Thyroid gland (tissue), 4 donors: ENCODE measurements around the gene ACTL8. TPM values are rescaled to one million over a fixed set of nuclear protein-coding genes. Genes with fewer than 3 reads are reported as not detected.

ENCODE experiments used
- DNase-seq, 2 donors: peaks; one replicate each; pipeline ENCODE4 v3.0.0-alpha.2; 2019
- H3K27ac ChIP-seq, 3 donors: fragments of 200-600 bp; sonication (generic); 1 replicate in 2 of 3; 2 replicates in 1 of 3; pipeline ENCODE4 v1.5.1; 2016 to 2019; ENCODE audit warnings: mild to moderate bottlenecking in 1 of 3, moderate library complexity in 1 of 3
- H3K27me3 ChIP-seq: fragments of 200-600 bp; sonication (generic); one replicate; pipeline ENCODE4 v1.5.1; 2019
- H3K36me3 ChIP-seq, 2 donors: fragments of 200-600 bp; sonication (generic); one replicate each; pipeline ENCODE4 v1.5.1; 2016 to 2019
- H3K4me1 ChIP-seq, 2 donors: fragments of 200-600 bp; sonication (generic); one replicate each; pipeline ENCODE4 v1.5.1; 2017 to 2019
- H3K4me3 ChIP-seq, 3 donors: fragments of 200-600 bp; sonication (generic); replicated peaks in 1 of 3; 1 replicate in 2 of 3; 2 replicates in 1 of 3; pipeline ENCODE4 v1.5.1; 2016; ENCODE audit warnings: mild to moderate bottlenecking in 1 of 3
- H3K9me3 ChIP-seq: fragments of 200-600 bp; sonication (generic); one replicate; pipeline ENCODE4 v1.5.1; 2017
- CTCF ChIP-seq, 6 experiments: fragments of 200-600 bp in 3 of 6; fragments of 450-650 bp in 3 of 6; sonication (generic) in 3 of 6; IDR thresholded peaks; one replicate each; pipeline ENCODE4 v1.5.1; 2016 to 2019; ENCODE audit warnings: antibody characterized with exemption in 6 of 6, mild to moderate bottlenecking in 2 of 6, inconsistent platforms in 1 of 6, moderate library complexity in 1 of 6
- POLR2A ChIP-seq, 2 donors: fragments of 450-650 bp; IDR thresholded peaks; one replicate each; pipeline ENCODE4 v1.6.1; 2017; ENCODE audit warnings: antibody characterized with exemption in 2 of 2, mild to moderate bottlenecking in 2 of 2, moderate library complexity in 1 of 2
- WGBS, 2 donors: methylation state at CpG; one replicate each; pipeline ENCODE4 v1.1.5; 2017; 5-methylcytosine and 5-hydroxymethylcytosine counted together
- intact Hi-C: fragments of 100-400 bp; cut with DNase I; formaldehyde crosslinking; loops from one replicate; pipeline ENCODE4 v1.15.1; 2023
- total RNA-seq, 4 donors: library from RNA; depleted of rRNA; stranded (reverse); fragments of >200 nt; gene quantifications; one replicate each; pipeline ENCODE4 v1.2.3, GENCODE V29; 2016

Gene ACTL8
- total RNA-seq, 4 donors from 2014 or later: not detected

DNA sequence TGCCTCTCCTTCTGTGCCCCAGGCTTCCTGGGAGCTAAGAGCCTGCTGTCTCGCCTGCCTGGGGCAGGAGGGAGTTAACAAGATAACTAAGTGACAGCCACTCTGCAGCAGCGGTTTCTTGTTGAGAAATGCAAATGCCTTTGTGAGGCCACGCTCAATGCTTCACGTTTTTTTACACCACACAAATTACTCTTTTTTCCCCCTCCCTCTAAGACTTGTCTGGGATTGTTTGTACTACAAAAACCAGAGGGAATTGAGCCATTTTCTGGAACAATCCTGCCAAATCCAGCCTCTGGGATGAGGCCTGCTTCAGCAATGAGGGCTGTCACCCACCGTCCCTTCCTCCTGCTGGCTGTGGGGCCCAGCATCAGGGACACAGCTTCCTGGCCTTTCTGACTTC lies 119.6 kb downstream of the ACTL8 start:
- TF ChIP-seq CTCF (IDR thresholded peaks at IDR 0.05): no peak
- TF ChIP-seq POLR2A (IDR thresholded peaks at IDR 0.05): no peak
- no peaks in the 10 kb centered on the region for H3K9me3 ChIP-seq
- no peaks in the 10 kb centered on the region for H3K4me1 ChIP-seq
- DNase-seq: no peak
- no peak overlapping the region for H3K4me3 ChIP-seq
- intact Hi-C loops: no loop called here
- H3K27ac ChIP-seq: no peak overlapping the region
- WGBS, 2 donors: 26 to 30% methylated on average over 5 of the region's 5 CpGs
- no peaks in the 10 kb centered on the region for H3K27me3 ChIP-seq
- no peaks in the 10 kb centered on the region for H3K36me3 ChIP-seq

GRCh38 chr1:17875171-17875881 lies 120.2 kb downstream of the ACTL8 start:
- H3K4me1 ChIP-seq: no peaks in the 10 kb centered on the region
- WGBS, 2 donors: 59 to 70% methylated on average over 4 to 5 of the region's 5 CpGs
- H3K4me3 ChIP-seq: no peak overlapping the region
- H3K9me3 ChIP-seq: no peaks in the 10 kb centered on the region
- intact Hi-C loops: no loop called here
- TF ChIP-seq POLR2A (IDR thresholded peaks at IDR 0.05) (no peak), CTCF (IDR thresholded peaks at IDR 0.05) (no peak)
- no peaks in the 10 kb centered on the region for H3K36me3 ChIP-seq
- H3K27ac ChIP-seq: no peak overlapping the region
- no peaks in the 10 kb centered on the region for H3K27me3 ChIP-seq
- DNase-seq: no peak

GRCh38 chr1:17875882-17876280 lies 120.7 kb downstream of the ACTL8 start:
- Histone ChIP-seq H3K9me3 (no peaks in the 10 kb centered on the region), H3K4me1 (no peaks in the 10 kb centered on the region), H3K27ac (no peak overlapping the region), H3K36me3 (no peaks in the 10 kb centered on the region), H3K27me3 (no peaks in the 10 kb centered on the region), H3K4me3 (no peak overlapping the region)
- intact Hi-C loops: no loop called here
- WGBS, 2 donors: 92 to 99% methylated on average over 4 of the region's 4 CpGs
- no peak for DNase-seq
- no peak for TF ChIP-seq POLR2A (IDR thresholded peaks at IDR 0.05)
- no peak for TF ChIP-seq CTCF (IDR thresholded peaks at IDR 0.05)

Other genes with a start within 250 kb of the ACTL8 start
- gene ARHGEF10L, start 215.6 kb upstream of the ACTL8 start, total RNA-seq: 10 to 100 TPM; 32.2 to 64.5 (median 51.4) TPM